ENCODE results near the gene RNGTT.

- no peak for TF ChIP-seq POLR2AphosphoS5 (IDR thresholded peaks at IDR 0.05; ENCODE audit: borderline replicate concordance, low read depth, low read length)
- no peak for TF ChIP-seq EZH2 (IDR thresholded peaks at IDR 0.05)
Measured at GRCh38 chr6:88661136-88661535, 302.3 kb downstream of the RNGTT start.
